Stomach (tissue), 9 donors: ENCODE measurements around the gene CSTF1. TPM values are rescaled to one million over a fixed set of nuclear protein-coding genes. Genes with fewer than 3 reads are reported as not detected.

Source experiments
- DNase-seq, 2 donors: peaks; one replicate each; pipeline versions ENCODE4 v3.0.0 to v3.0.0-alpha.2; 2013 to 2019
- H3K27ac ChIP-seq, 5 donors: fragments of 200-600 bp in 4 of 5; sonication (generic) in 4 of 5; one replicate each; pipeline ENCODE4 v1.5.1; 2013 to 2019; ENCODE audit warnings: mild to moderate bottlenecking in 1 of 5, moderate library complexity in 1 of 5
- H3K27me3 ChIP-seq, 3 donors: fragments of 200-600 bp; sonication (generic); one replicate each; pipeline ENCODE4 v1.5.1; 2017 to 2019; ENCODE audit warnings: mixed run types in 1 of 3
- H3K36me3 ChIP-seq, 4 donors: fragments of 200-600 bp; sonication (generic); 1 replicate in 3 of 4; 2 replicates in 1 of 4; pipeline ENCODE4 v1.5.1; 2016 to 2019
- H3K4me1 ChIP-seq, 4 donors: fragments of 200-600 bp; sonication (generic); one replicate each; pipeline ENCODE4 v1.5.1; 2016 to 2019
- H3K4me3 ChIP-seq, 4 donors: fragments of 200-600 bp; sonication (generic) in 3 of 4; one replicate each; pipeline ENCODE4 v1.5.1; 2016 to 2019; ENCODE audit warnings: mild to moderate bottlenecking in 1 of 4
- H3K9me3 ChIP-seq, 4 donors: fragments of 200-600 bp; sonication (generic); one replicate each; pipeline ENCODE4 v1.5.1; 2016 to 2019
- CTCF ChIP-seq, 7 experiments: fragments of 450-650 bp in 4 of 7; fragments of 200-600 bp in 3 of 7; sonication (generic) in 3 of 7; IDR thresholded peaks; one replicate each; pipeline ENCODE4 v1.5.1; 2016 to 2019; ENCODE audit warnings: antibody characterized with exemption in 7 of 7, control low read depth in 2 of 7, mild to moderate bottlenecking in 1 of 7
- EP300 ChIP-seq: sonication (generic); formaldehyde crosslinking; IDR thresholded peaks from one replicate; pipeline ENCODE4 v1.6.1; 2017; ENCODE audit warnings: antibody characterized with exemption
- POLR2A ChIP-seq, 4 donors: fragments of 450-650 bp; IDR thresholded peaks; one replicate each; pipeline ENCODE4 v1.6.1; 2016; ENCODE audit warnings: antibody characterized with exemption in 4 of 4, control low read depth in 2 of 4, mild to moderate bottlenecking in 1 of 4, moderate library complexity in 1 of 4
- POLR2AphosphoS5 ChIP-seq, 3 donors: sonication (generic); formaldehyde crosslinking; IDR thresholded peaks; one replicate each; pipeline ENCODE4 v1.6.1; 2016; ENCODE audit warnings: antibody characterized with exemption in 3 of 3
- WGBS, 5 donors: extraction: QIAGEN DNeasy Blood & Tissue Kit in 3 of 5; methylation state at CpG; one replicate each; pipeline versions ENCODE4 v1.1.5 to v1.1.7; 2013 to 2018; 5-methylcytosine and 5-hydroxymethylcytosine counted together
- intact Hi-C: fragments of 100-400 bp; cut with DNase I; formaldehyde crosslinking; loops from one replicate; pipeline ENCODE4 v1.15.1; 2023; ENCODE audit warnings: low total_unique reads
- polyA plus RNA-seq, 3 donors: library from polyadenylated mRNA; stranded (reverse); fragments of 200-250 nt; gene quantifications; one replicate each; pipeline ENCODE4 v1.2.3, GENCODE V29; 2013
- total RNA-seq, 5 donors: library from RNA; depleted of rRNA; stranded (reverse); fragments of >200 nt; gene quantifications; one replicate each; pipeline versions ENCODE4 v1.1.0 to v1.2.3, GENCODE V29; 2014 to 2016
- donor health status: healthy with polysubstance abuse.
- donor health status: Bipolar disorder and iron deficiency.
- donor health status: healthy.

The CSTF1 gene
- total and polyA plus RNA-seq, 8 donors, result 7.1 to 86.2 (median 17.1) TPM

GRCh38 chr20:56438284-56438683 lies 45.8 kb downstream of the CSTF1 start:
- Histone ChIP-seq H3K36me3 (no peaks in the 10 kb centered on the region), H3K4me3 (no peak overlapping the region), H3K9me3 (no peaks in the 10 kb centered on the region), H3K27ac (no peak overlapping the region), H3K27me3 (no peaks in the 10 kb centered on the region), H3K4me1 (peaks cover 0 to 22% (median 11%) of the 10 kb centered on the region in 4 donors)
- intact Hi-C loops, result no loop called here
- no peak for TF ChIP-seq POLR2AphosphoS5 (IDR thresholded peaks at IDR 0.05)
- TF ChIP-seq EP300, result no peak
- no peak for TF ChIP-seq POLR2A (IDR thresholded peaks at IDR 0.05)
- no peak for TF ChIP-seq CTCF (IDR thresholded peaks at IDR 0.05)
- 76 to 89% (median 84%) methylated on average over 4 of the region's 4 CpGs for WGBS, 5 donors
- DNase-seq, result no peak

GRCh38 chr20:56439771-56440291 lies 47.4 kb downstream of the CSTF1 start:
- H3K27ac ChIP-seq, result peak overlapping the region in 3 of 5 donors; percentile 26 to 60 (median 38)
- peaks cover 0 to 22% (median 7%) of the 10 kb centered on the region in 4 donors for H3K4me1 ChIP-seq
- DNase-seq, result peak; percentile 35 to 75
- WGBS, 5 donors, result 44 to 64% (median 57%) methylated on average over 5 of the region's 5 CpGs
- TF ChIP-seq POLR2AphosphoS5 (IDR thresholded peaks at IDR 0.05), result peak in 1 of 3 donors; percentile 25
- TF ChIP-seq POLR2A (IDR thresholded peaks at IDR 0.05), result no peak
- no peak for TF ChIP-seq CTCF (IDR thresholded peaks at IDR 0.05)
- no peaks in the 10 kb centered on the region for H3K9me3 ChIP-seq
- intact Hi-C loops, result no loop called here
- H3K4me3 ChIP-seq, result no peak overlapping the region
- no peaks in the 10 kb centered on the region for H3K36me3 ChIP-seq
- H3K27me3 ChIP-seq, result peaks cover 0 to 8% (median 0%) of the 10 kb centered on the region in 3 donors

- H3K9me3 ChIP-seq, result no peaks in the 10 kb centered on the region
- no peak overlapping the region for H3K4me3 ChIP-seq
- intact Hi-C loops, result no loop called here
- DNase-seq, result peak in 1 of 2 donors; percentile 41
- H3K27ac ChIP-seq, result peak overlapping the region in 2 of 5 donors; percentile 26 to 60
- H3K27me3 ChIP-seq, result peaks cover 0 to 14% (median 0%) of the 10 kb centered on the region in 3 donors
- peaks cover 0 to 22% (median 7%) of the 10 kb centered on the region in 4 donors for H3K4me1 ChIP-seq
- no peaks in the 10 kb centered on the region for H3K36me3 ChIP-seq
- 66 to 74% (median 68%) methylated on average over 4 of the region's 4 CpGs for WGBS, 5 donors
- no peak for TF ChIP-seq POLR2A (IDR thresholded peaks at IDR 0.05)
Measured at GRCh38 chr20:56440346-56441007, 48.0 kb downstream of the CSTF1 start.

GRCh38 chr20:56442389-56443365 lies 50.2 kb downstream of the CSTF1 start:
- Histone ChIP-seq H3K27ac (peak overlapping the region in 1 of 5 donors; percentile 5), H3K4me3 (no peak overlapping the region), H3K27me3 (peaks cover 0 to 19% (median 0%) of the 10 kb centered on the region in 3 donors), H3K36me3 (no peaks in the 10 kb centered on the region), H3K9me3 (no peaks in the 10 kb centered on the region), H3K4me1 (peaks cover 0 to 22% (median 7%) of the 10 kb centered on the region in 4 donors)
- no peak for DNase-seq
- WGBS, 5 donors, result 84 to 87% (median 84%) methylated on average over 16 to 17 of the region's 17 CpGs
- intact Hi-C loops, result no loop called here
- no peak for TF ChIP-seq POLR2A (IDR thresholded peaks at IDR 0.05)
- no peak for TF ChIP-seq EP300
- no peak for TF ChIP-seq CTCF (IDR thresholded peaks at IDR 0.05)
- no peak for TF ChIP-seq POLR2AphosphoS5 (IDR thresholded peaks at IDR 0.05)
